ENCODE results near the gene PACRG. TPM values are rescaled to one million over a fixed set of nuclear protein-coding genes. Genes with fewer than 3 reads are reported as not detected.
A peak's percentile ranks its signal among the peaks of the same experiment; 100 is the strongest.

PACRG gene
- total and polyA plus RNA-seq, 3 donors from 2014 or later: 54.0 to 84.6 (median 81.7) TPM

- 62 to 78% methylated on average over 1 of the region's 1 CpG for WGBS, 2 donors
- DNase-seq: no peak
- Histone ChIP-seq H3K9me3 (no peaks in the 10 kb centered on the region), H3K4me3 (peak overlapping the region in 1 of 2 donors; percentile 86), H3K27me3 (no peaks in the 10 kb centered on the region), H3K36me3 (ENCODE audit: low read depth, missing control alignments) (no peaks in the 10 kb centered on the region), H3K27ac (peak overlapping the region; percentile 20 to 90), H3K4me1 (peaks cover 13% of the 10 kb centered on the region)
- TF ChIP-seq POLR2A (IDR thresholded peaks at IDR 0.05) (no peak), CTCF (IDR thresholded peaks at IDR 0.05) (no peak)
- intact Hi-C loops (cut with DNase I; ENCODE audit: low total_unique reads): no loop called here
Observed at GRCh38 chr6:162728706-162729105, 932 bp downstream of the PACRG start.

GRCh38 chr6:162730502-162730901 is 2.7 kb downstream of the PACRG start:
- no peak for DNase-seq
- 90 to 100% methylated on average over 1 of the region's 1 CpG for WGBS, 2 donors
- Histone ChIP-seq H3K27me3 (no peaks in the 10 kb centered on the region), H3K9me3 (no peaks in the 10 kb centered on the region), H3K4me3 (no peak overlapping the region), H3K27ac (no peak overlapping the region), H3K4me1 (peaks cover 3% of the 10 kb centered on the region), H3K36me3 (ENCODE audit: low read depth, missing control alignments) (no peaks in the 10 kb centered on the region)
- intact Hi-C loops (cut with DNase I; ENCODE audit: low total_unique reads): no loop called here
- TF ChIP-seq CTCF (IDR thresholded peaks at IDR 0.05) (no peak), POLR2A (IDR thresholded peaks at IDR 0.05) (no peak)

- no peaks in the 10 kb centered on the region for H3K27me3 ChIP-seq
- WGBS, 2 donors: 82 to 87% methylated on average over 4 of the region's 4 CpGs
- H3K4me1 ChIP-seq: no peaks in the 10 kb centered on the region
- H3K4me3 ChIP-seq: no peak overlapping the region
- no peaks in the 10 kb centered on the region for H3K9me3 ChIP-seq
- H3K27ac ChIP-seq: no peak overlapping the region
- DNase-seq: no peak
- intact Hi-C loops (cut with DNase I; ENCODE audit: low total_unique reads): no loop called here
- H3K36me3 ChIP-seq (ENCODE audit: low read depth, missing control alignments): no peaks in the 10 kb centered on the region
- TF ChIP-seq POLR2A (IDR thresholded peaks at IDR 0.05) (no peak), CTCF (IDR thresholded peaks at IDR 0.05) (no peak)
Observed at GRCh38 chr6:162733489-162733888, 5.7 kb downstream of the PACRG start.

- no peaks in the 10 kb centered on the region for H3K4me1 ChIP-seq
- no peaks in the 10 kb centered on the region for H3K36me3 ChIP-seq (ENCODE audit: low read depth, missing control alignments)
- no peaks in the 10 kb centered on the region for H3K9me3 ChIP-seq
- H3K4me3 ChIP-seq: no peak overlapping the region
- H3K27me3 ChIP-seq: no peaks in the 10 kb centered on the region
- no peak for TF ChIP-seq CTCF (IDR thresholded peaks at IDR 0.05)
- no peak for TF ChIP-seq POLR2A (IDR thresholded peaks at IDR 0.05)
- intact Hi-C loops (cut with DNase I; ENCODE audit: low total_unique reads): no loop called here
- no peak overlapping the region for H3K27ac ChIP-seq
- 50% methylated on average over 1 of the region's 1 CpG for WGBS, 2 donors
- DNase-seq: no peak
Observed at GRCh38 chr6:162736961-162737360, 9.2 kb downstream of the PACRG start.

- no peak overlapping the region for H3K27ac ChIP-seq
- H3K4me3 ChIP-seq: no peak overlapping the region
- H3K27me3 ChIP-seq: no peaks in the 10 kb centered on the region
- intact Hi-C loops (cut with DNase I; ENCODE audit: low total_unique reads): no loop called here
- no peak for DNase-seq
- H3K4me1 ChIP-seq: no peaks in the 10 kb centered on the region
- no peaks in the 10 kb centered on the region for H3K36me3 ChIP-seq (ENCODE audit: low read depth, missing control alignments)
- WGBS, 2 donors: 77 to 81% methylated on average over 3 of the region's 3 CpGs
- TF ChIP-seq CTCF (IDR thresholded peaks at IDR 0.05): no peak
- TF ChIP-seq POLR2A (IDR thresholded peaks at IDR 0.05): no peak
- no peaks in the 10 kb centered on the region for H3K9me3 ChIP-seq
Observed at GRCh38 chr6:162750776-162751175, 23.0 kb downstream of the PACRG start.

Measured in testis (tissue), 3 donors.